Endothelial cell (in vitro differentiated cells): Measurements from ENCODE around the gene ST6GAL1. TPM values are rescaled to one million over a fixed set of nuclear protein-coding genes. Genes with fewer than 3 reads are reported as not detected.
"Not testable (repeated sequence)": the region's sequence is repeated elsewhere in the genome, so short reads cannot be mapped to it uniquely, and the experiment has no call there.

Experiments
- DNase-seq: peaks from one replicate; pipeline ENCODE4 v3.0.0; 2021; ENCODE audit warnings: low spot score
- H3K27ac Mint-ChIP-seq: one replicate; pipeline ENCODE4 v1.8.0; 2021; ENCODE audit warnings: mixed read lengths, inconsistent platforms; ENCODE audit not compliant: unreplicated experiment
- H3K27me3 Mint-ChIP-seq: one replicate; pipeline ENCODE4 v1.8.0; 2021; ENCODE audit warnings: mild to moderate bottlenecking, moderate library complexity, mixed read lengths, inconsistent platforms; ENCODE audit not compliant: unreplicated experiment
- H3K36me3 Mint-ChIP-seq: one replicate; pipeline ENCODE4 v1.8.0; 2021; ENCODE audit warnings: mild to moderate bottlenecking, low read depth, mixed read lengths, inconsistent platforms; ENCODE audit not compliant: unreplicated experiment
- H3K4me1 Mint-ChIP-seq: one replicate; pipeline ENCODE4 v1.8.0; 2021; ENCODE audit warnings: mild to moderate bottlenecking, mixed read lengths, inconsistent platforms; ENCODE audit not compliant: unreplicated experiment
- H3K4me3 Mint-ChIP-seq: one replicate; pipeline ENCODE4 v1.8.0; 2021; ENCODE audit warnings: mild to moderate bottlenecking, mixed read lengths, inconsistent platforms; ENCODE audit not compliant: unreplicated experiment
- H3K9me3 Mint-ChIP-seq: one replicate; pipeline ENCODE4 v1.8.0; 2021; ENCODE audit warnings: mixed read lengths, inconsistent platforms; ENCODE audit not compliant: unreplicated experiment
- CTCF ChIP-seq: fragments of 200-600 bp; sonication (generic); IDR thresholded peaks from one replicate; pipeline ENCODE4 v1.5.0; 2021; ENCODE audit warnings: antibody characterized with exemption; ENCODE audit not compliant: unreplicated experiment
- total RNA-seq: library from RNA; stranded (reverse); fragmentation: NEBNext Ultra II Directional; extraction: Animal tissue kit (Norgen Biotek cat#: 25700); gene quantifications from one replicate; pipeline ENCODE4 v1.2.1, GENCODE V29; 2021; ENCODE audit not compliant: unreplicated experiment

The ST6GAL1 gene
- total RNA-seq, 1 donor from 2014 or later = 82.4 TPM

- Mint-ChIP-seq H3K4me3 (no peak overlapping the region), H3K27ac (peak overlapping the region; percentile 4), H3K9me3 (no peaks in the 10 kb centered on the region), H3K4me1 (peaks cover 30% of the 10 kb centered on the region), H3K36me3 (peaks cover 28% of the 10 kb centered on the region), H3K27me3 (peaks cover 3% of the 10 kb centered on the region)
- no peak for DNase-seq
- TF ChIP-seq CTCF = no peak
These were observed 61.1 kb downstream of the ST6GAL1 start for GRCh38 chr3:186991470-186991869.

- not testable (repeated sequence) for H3K4me3 Mint-ChIP-seq, H3K27me3 Mint-ChIP-seq, H3K9me3 Mint-ChIP-seq, DNase-seq
- Mint-ChIP-seq H3K36me3 (peaks cover 26% of the 10 kb centered on the region), H3K4me1 (peaks cover 28% of the 10 kb centered on the region), H3K27ac (peak overlapping the region; percentile 4)
These were observed 61.8 kb downstream of the ST6GAL1 start for GRCh38 chr3:186992096-186992495.

- Mint-ChIP-seq H3K4me3 (peak overlapping the region; percentile 44), H3K36me3 (peaks cover 26% of the 10 kb centered on the region), H3K9me3 (no peaks in the 10 kb centered on the region), H3K27ac (no peak overlapping the region), H3K27me3 (peaks cover 3% of the 10 kb centered on the region), H3K4me1 (peaks cover 30% of the 10 kb centered on the region)
- no peak for DNase-seq
- TF ChIP-seq CTCF = no peak
These were observed 63.0 kb downstream of the ST6GAL1 start for GRCh38 chr3:186993210-186993782.

- H3K4me3 Mint-ChIP-seq = no peak overlapping the region
- no peak for TF ChIP-seq CTCF
- H3K36me3 Mint-ChIP-seq = peaks cover 21% of the 10 kb centered on the region
- peaks cover 3% of the 10 kb centered on the region for H3K27me3 Mint-ChIP-seq
- DNase-seq = no peak
- H3K4me1 Mint-ChIP-seq = peaks cover 38% of the 10 kb centered on the region
- no peak overlapping the region for H3K27ac Mint-ChIP-seq
- H3K9me3 Mint-ChIP-seq = no peaks in the 10 kb centered on the region
These were observed 64.0 kb downstream of the ST6GAL1 start for GRCh38 chr3:186994000-186994955.

GRCh38 chr3:186996356-186996755 lies 66.0 kb downstream of the ST6GAL1 start:
- H3K27ac Mint-ChIP-seq = peak overlapping the region; percentile 21
- H3K9me3 Mint-ChIP-seq = no peaks in the 10 kb centered on the region
- peaks cover 13% of the 10 kb centered on the region for H3K36me3 Mint-ChIP-seq
- H3K27me3 Mint-ChIP-seq = peaks cover 3% of the 10 kb centered on the region
- H3K4me1 Mint-ChIP-seq = peaks cover 37% of the 10 kb centered on the region
- TF ChIP-seq CTCF = no peak
- no peak for DNase-seq
- no peak overlapping the region for H3K4me3 Mint-ChIP-seq
